GM18907 (cell line): ENCODE measurements around the gene ITIH5.

Experiments used
- ATAC-seq: cut with Tn5 transposase; IDR thresholded peaks from one replicate; pipeline ENCODE4 v1.9.1; 2021; ENCODE audit warnings: mild to moderate bottlenecking, moderate library complexity; ENCODE audit not compliant: unreplicated experiment

The ITIH5 gene

GRCh38 chr10:7635408-7636125, 31.2 kb downstream of the ITIH5 start:
- ATAC-seq = no peak

DNA sequence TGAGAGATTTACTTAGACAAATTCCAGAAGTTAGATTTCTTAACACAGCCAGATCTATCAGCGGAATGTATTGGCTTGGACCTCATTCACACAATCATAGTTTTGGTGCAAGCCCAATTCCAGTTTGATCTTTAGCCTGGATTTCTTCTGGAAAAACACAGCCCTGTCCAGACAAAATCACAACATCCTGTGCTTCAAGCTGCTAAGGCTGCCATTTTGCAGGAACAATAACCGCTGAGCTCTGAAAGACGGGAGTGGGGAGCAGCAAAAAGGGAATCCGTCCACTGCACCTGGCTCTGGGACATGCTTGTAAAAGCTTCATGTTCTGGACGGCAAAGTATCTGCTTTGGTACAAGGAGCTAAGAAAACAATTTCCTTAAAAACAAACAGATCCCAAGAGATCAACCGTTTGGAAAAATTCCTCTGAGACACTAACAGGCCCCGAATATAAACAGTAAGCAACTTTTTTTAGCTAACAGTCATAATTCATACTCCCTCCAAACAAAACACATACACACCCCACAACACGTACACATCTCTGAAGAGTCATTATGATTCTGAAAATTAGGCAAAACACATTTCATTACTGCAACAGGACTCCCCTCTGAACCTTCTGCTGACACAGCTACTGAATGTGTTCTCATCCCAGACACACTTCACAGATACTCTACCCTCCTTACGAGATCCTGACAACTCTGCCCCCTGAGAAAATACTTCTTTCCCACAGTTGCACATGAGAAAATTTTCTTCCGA, 32.4 kb downstream of the ITIH5 start:
- no peak for ATAC-seq

DNA sequence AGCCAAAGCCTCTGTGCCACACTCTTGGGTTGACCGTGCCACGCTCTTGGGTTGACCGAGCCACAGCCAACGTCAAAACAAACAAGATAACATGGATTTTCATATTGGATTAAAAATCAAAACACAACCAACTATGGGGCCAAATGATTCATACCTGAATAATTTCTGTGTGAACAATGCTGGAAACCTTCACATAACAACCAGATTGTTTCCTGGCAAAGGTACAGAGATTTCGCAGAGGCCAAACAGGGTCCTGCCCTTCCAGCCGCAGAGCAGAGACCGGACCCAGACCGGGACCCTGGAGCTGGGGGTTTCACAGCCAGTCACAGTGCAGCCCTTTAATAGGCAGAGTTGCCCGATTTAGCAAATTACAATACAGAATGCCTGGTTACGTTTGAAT, 40.5 kb downstream of the ITIH5 start:
- ATAC-seq = no peak

- ATAC-seq = no peak
These were observed 40.9 kb downstream of the ITIH5 start for GRCh38 chr10:7625836-7626235.

GRCh38 chr10:7625009-7625408, 41.8 kb downstream of the ITIH5 start:
- no peak for ATAC-seq

DNA sequence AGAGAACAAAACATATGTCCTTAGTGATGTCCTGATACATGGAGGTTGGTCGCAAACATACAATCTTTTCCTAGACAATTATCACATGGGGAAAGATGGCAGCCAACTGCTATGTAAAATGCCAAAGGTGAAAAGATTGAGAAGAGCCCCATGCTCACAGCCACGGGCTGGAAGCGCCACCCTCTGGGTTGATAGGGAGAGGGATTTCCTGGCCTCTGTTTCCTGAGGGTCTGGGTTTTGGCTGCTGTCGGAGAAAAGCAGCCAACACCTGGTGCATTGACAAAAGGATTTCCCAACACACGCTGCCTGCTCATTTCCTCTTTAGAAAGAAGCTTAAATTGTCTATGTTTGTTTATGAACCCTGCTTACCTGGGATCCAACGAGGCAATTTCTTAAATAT, 43.8 kb downstream of the ITIH5 start:
- no peak for ATAC-seq

- no peak for ATAC-seq
These were observed 48.3 kb downstream of the ITIH5 start for GRCh38 chr10:7618461-7618860.

DNA sequence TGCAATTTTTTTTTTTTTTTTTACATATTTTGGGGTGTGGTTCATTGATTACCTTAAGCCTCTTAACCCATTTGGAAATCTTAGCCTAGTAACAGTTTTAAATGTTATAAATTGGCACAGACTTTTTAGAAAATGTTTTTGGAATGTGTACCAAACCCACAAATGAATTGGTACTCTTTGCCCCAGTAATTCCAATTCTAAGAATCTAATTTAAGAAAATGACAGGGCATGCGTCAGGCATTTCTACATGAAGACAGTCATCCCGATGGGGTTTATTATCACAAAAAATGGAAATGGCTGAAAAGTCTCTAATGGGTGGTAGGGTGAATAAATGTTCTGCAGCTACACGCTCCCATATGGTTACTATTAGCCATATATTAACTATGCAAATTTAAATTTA, 54.9 kb downstream of the ITIH5 start:
- no peak for ATAC-seq

DNA sequence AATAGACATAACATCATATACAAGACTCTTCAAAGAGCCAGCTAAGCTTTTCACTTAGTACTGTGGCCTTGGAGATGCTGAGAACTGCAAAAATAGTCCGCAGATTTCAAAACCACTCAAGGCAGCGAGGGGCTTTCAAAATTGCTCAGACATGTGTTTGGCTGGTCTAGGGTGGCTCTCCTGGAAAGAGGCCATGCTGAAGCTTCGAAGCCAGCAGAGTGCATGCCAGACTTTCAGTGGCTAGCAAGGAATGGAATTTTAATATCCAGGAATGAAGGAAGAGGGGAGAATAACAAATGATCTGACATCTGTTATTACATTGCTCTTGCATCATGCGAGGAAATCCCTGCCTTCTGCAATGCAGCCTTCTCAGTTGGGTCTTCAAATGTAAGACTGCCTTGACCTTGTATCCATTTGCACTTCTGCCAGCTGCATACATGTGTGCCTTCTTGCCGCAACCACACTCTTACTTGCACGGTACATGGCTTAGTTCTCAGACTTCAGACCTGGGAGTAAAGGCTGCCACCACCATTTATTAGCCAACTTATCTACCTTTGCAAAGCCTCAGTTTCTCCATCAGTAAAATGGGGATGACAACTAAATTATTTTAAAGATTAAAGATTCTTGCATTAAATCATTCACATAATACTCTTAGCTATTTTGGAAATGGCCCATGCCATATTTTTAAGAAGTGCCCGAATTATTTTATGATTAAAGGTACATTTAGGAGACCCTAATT, 55.9 kb downstream of the ITIH5 start:
- no peak for ATAC-seq

- ATAC-seq = no peak
These were observed 56.7 kb downstream of the ITIH5 start for GRCh38 chr10:7610026-7610425.

GRCh38 chr10:7609556-7609955, 57.2 kb downstream of the ITIH5 start:
- no peak for ATAC-seq

- no peak for ATAC-seq
These were observed 58.8 kb downstream of the ITIH5 start for GRCh38 chr10:7608001-7608400.

GRCh38 chr10:7606951-7607404, 59.8 kb downstream of the ITIH5 start:
- ATAC-seq = no peak

GRCh38 chr10:7605565-7606295, 61.0 kb downstream of the ITIH5 start:
- no peak for ATAC-seq

DNA sequence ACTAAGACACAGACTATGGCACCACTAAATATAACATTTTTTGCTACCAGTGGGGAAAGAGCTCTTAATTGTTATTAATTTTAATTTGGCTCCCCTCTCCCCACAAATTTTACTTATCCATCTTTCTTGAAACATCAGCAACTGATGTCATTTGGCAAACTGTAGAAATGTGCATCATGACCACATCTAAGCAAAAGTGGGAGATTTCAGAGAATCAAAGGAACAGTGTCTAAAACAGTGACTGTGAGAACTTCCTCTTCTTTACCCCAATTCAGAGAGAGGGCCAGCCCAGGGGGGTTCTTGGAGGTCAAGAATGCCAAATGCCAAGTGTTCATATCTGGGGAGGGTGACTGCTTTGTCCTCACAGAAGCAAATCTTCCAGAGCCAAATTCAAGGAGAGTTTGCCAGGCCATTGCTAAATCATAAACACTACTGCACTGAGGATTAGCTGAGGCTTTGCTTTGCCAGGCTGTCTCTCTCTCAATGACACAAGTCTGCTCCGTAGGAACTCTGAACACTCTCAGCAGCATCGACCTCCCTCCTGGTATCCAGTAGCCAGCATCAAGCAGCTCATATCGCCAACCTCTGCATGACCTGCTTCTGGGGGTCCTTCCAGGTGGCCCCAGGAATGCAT, 65.6 kb downstream of the ITIH5 start:
- no peak for ATAC-seq

DNA sequence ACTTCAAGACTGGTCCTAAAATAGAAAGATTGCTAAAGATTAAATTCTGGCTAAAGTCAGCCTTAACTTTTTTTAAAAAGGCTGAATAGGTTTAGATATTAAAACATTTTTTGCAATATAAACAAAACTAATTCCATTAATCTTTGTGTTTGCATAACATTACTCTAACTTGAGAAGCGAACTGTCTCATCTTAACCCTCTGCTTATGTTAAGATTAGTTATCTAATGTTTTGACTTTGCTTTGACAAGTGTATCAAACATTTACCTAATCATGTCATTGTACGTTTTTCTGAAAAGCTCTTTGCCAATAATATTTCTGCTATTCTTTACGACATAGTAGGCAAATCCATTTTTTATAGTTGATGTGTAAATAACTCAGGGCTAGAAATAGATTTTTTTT, 68.0 kb downstream of the ITIH5 start:
- no peak for ATAC-seq

- ATAC-seq = no peak
These were observed 70.4 kb downstream of the ITIH5 start for GRCh38 chr10:7596356-7596755.

DNA sequence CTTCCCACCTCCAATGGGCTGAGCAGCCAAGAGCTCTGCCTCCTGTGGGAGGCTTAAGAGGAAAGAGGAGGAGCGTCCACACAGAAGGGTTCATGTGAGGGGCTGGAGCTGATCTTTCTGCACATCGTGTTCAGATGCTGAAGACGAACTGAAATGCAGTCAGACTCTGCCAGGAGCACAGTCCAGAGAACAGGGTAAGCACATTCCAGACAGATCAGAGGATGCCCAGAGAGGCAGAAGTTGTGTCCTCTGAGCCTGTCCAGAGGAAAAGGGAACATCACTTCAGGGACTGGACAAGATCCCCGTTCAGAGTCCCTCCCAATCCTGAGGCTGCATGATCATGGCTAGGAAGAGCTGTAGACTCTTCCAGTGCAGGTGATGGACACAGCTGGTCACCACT, 72.9 kb downstream of the ITIH5 start:
- ATAC-seq = no peak

GRCh38 chr10:7593063-7593462, 73.7 kb downstream of the ITIH5 start:
- ATAC-seq = no peak

DNA sequence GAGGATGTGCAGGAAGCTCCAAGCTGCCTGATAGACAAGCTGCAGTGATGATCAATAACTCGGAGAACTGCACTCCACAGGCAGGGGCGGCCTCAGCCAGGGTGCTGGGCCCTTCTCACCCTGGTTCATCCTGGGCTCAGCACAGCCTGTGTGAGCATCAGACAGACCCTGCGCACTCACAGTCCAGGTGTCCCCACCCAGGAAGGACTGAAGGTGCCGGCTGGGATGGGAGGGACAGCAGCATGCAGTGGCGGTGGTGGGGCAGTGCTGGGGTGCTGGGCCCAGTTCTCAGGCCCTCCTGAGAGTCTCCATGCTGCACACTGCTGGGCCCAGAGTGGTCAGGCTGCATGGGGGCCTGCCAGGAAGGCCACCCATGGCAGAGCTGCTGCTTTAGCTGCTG, 74.1 kb downstream of the ITIH5 start:
- ATAC-seq = no peak

GRCh38 chr10:7590271-7590670, 76.5 kb downstream of the ITIH5 start:
- no peak for ATAC-seq
